K562 (cell line): ENCODE measurements around the gene ZFP36. TPM values are rescaled to one million over a fixed set of nuclear protein-coding genes. Genes with fewer than 3 reads are reported as not detected.

ENCODE experiments used
- BRCA1 ChIP-seq, 2 experiments: fragments of 450-650 bp in 1 of 2; sonication (generic) in 1 of 2; formaldehyde crosslinking in 1 of 2; IDR thresholded peaks; 2 replicates each; pipeline versions ENCODE4 v1.5.0 to v1.6.1; 2017 to 2020; ENCODE audit warnings: mild to moderate bottlenecking in 1 of 2, missing genetic modification reagents in 1 of 2
- CBFB ChIP-seq: sonication (generic); formaldehyde crosslinking; IDR thresholded peaks from 2 replicates; pipeline ENCODE4 v1.4.0; 2020; ENCODE audit warnings: mild to moderate bottlenecking, missing genetic modification reagents
- CEBPG ChIP-seq, 3 experiments: fragments of 200-800 bp in 1 of 3; sonication (Bioruptor generic) in 1 of 3; sonication (generic) in 1 of 3; formaldehyde crosslinking in 1 of 3; IDR thresholded peaks in 2 of 3; conservative IDR thresholded peaks in 1 of 3; 2 replicates each; pipeline versions ENCODE4 v1.6.1 to v1.8.0; 2016 to 2022; ENCODE audit warnings: missing compliant biosample characterization in 2 of 3, missing genetic modification characterization in 2 of 3, mild to moderate bottlenecking in 1 of 3, missing genetic modification reagents in 1 of 3
- POLR2B ChIP-seq: fragments of 450-650 bp; IDR thresholded peaks from 2 replicates; pipeline ENCODE4 v1.6.1; 2018; ENCODE audit warnings: low read depth; ENCODE audit not compliant: partially characterized antibody
- RBBP5 ChIP-seq: fragments of 200-600 bp; sonication (generic); IDR thresholded peaks from 2 replicates; pipeline ENCODE4 v1.6.1; 2012; ENCODE audit warnings: borderline replicate concordance, mild to moderate bottlenecking, low read length, control low read depth, inconsistent platforms; ENCODE audit not compliant: insufficient read depth, poor library complexity, severe bottlenecking
- SAP30 ChIP-seq: fragments of 200-600 bp; sonication (generic); IDR thresholded peaks from 2 replicates; pipeline ENCODE4 v1.6.1; 2012; ENCODE audit warnings: borderline replicate concordance, low read depth, mild to moderate bottlenecking, moderate library complexity, low read length, control low read depth, inconsistent platforms; ENCODE audit not compliant: insufficient read depth, poor library complexity, severe bottlenecking
- ZBTB40 ChIP-seq, 2 experiments: fragments of 450-650 bp in 1 of 2; sonication (generic) in 1 of 2; formaldehyde crosslinking in 1 of 2; IDR thresholded peaks; 2 replicates each; pipeline versions ENCODE4 v1.7.1 to v1.9.0; 2016 to 2022; ENCODE audit warnings: inconsistent platforms in 1 of 2, mild to moderate bottlenecking in 1 of 2, missing genetic modification reagents in 1 of 2
- ZNF589 ChIP-seq: fragments of 200-800 bp; sonication (Bioruptor generic); IDR thresholded peaks from 2 replicates; pipeline ENCODE4 v1.6.1; 2016; ENCODE audit warnings: low read depth, missing genetic modification characterization, missing compliant biosample characterization
- polyA plus RNA-seq, 8 experiments: library from polyadenylated mRNA; depleted of rRNA in 4 of 8; stranded (reverse) in 5 of 8; unstranded in 3 of 8; fragments of >200 nt; fragmentation: Nextera tagmentation in 2 of 8; fragmentation: Illumina TruSeq in 1 of 8; extraction: Ambion mirVana in 2 of 8; extraction: Trizol in 1 of 8; gene quantifications; 2 replicates each; pipeline versions ENCODE4 v1.2.1 to v1.2.3, GENCODE V29; 2011 to 2014; ENCODE audit warnings: inconsistent platforms in 1 of 8, missing spikeins in 1 of 8
- total RNA-seq, 7 experiments: library from RNA; depleted of rRNA in 6 of 7; stranded (reverse); fragments of >200 nt in 6 of 7; fragmentation: Illumina TruSeq in 2 of 7; extraction: Trizol in 2 of 7; gene quantifications; 2 replicates each; pipeline versions ENCODE4 v1.2.1 to v1.2.3, GENCODE V29; 2011 to 2021; ENCODE audit warnings: low replicate concordance in 1 of 7

ZFP36 gene
- total and polyA plus RNA-seq, 9 of the 15 experiments (the other 6 are each of a cell fraction or from before 2014, with no cell fraction given) = 1.0 to 20.1 (median 3.5) TPM

GRCh38 chr19:39430675-39431593 lies 24.3 kb downstream of the ZFP36 start (continued):
- TF ChIP-seq ZBTB40 (IDR thresholded peaks at IDR 0.05) (peak; percentile 48; the same call in 1 of the 2 replicates), ZBTB40 (CRISPR knock-in tag; IDR thresholded peaks at IDR 0.05) (no peak), CEBPG (CRISPR knock-in tag; IDR thresholded peaks at IDR 0.05) (peak; percentile 95), CEBPG (tag; conservative IDR thresholded peaks at IDR 0.05 in 1 of 2, IDR thresholded peaks at IDR 0.05 in 1 of 2) (peak; percentile 88 to 95), POLR2B (peak; percentile 68), SAP30 (no peak), CBFB (CRISPR knock-in tag) (0 out of 2 replicates have a peak, but pooled peaks have one; percentile 80), ZNF589 (CRISPR knock-in tag) (peak; percentile 49; the same call in 1 of the 2 replicates), RBBP5 (peak; percentile 54), BRCA1 (IDR thresholded peaks at IDR 0.05) (no peak), BRCA1 (CRISPR knock-in tag; IDR thresholded peaks at IDR 0.05) (0 out of 2 replicates have a peak, but pooled peaks have one; percentile 49)
